Fibroblast of skin of left biceps (primary cell): ENCODE results near the gene MTHFD2.
A peak's percentile ranks its signal among the peaks of the same experiment; 100 is the strongest.
"Not testable (repeated sequence)": the region's sequence is repeated elsewhere in the genome, so short reads cannot be mapped to it uniquely, and the experiment has no call there.

Experiments used
- DNase-seq, 2 experiments: peaks; one replicate each; pipeline ENCODE4 v3.0.0-alpha.2; 2013; ENCODE audit warnings: low read depth in 2 of 2

MTHFD2 gene

GRCh38 chr2:74198461-74199274 is at the start of gene MTHFD2:
TSS of gene MTHFD2 (plus strand) at chr2:74198615. CDS start at chr2:74198642, 27 bp downstream.
- peak; percentile 96 to 97 for DNase-seq

GRCh38 chr2:74149247-74149525 is 49.2 kb upstream of the MTHFD2 start:
- DNase-seq: no peak

- no peak for DNase-seq
Measured at GRCh38 chr2:74149570-74150319, 48.7 kb upstream of the MTHFD2 start.

- no peak for DNase-seq
Measured at GRCh38 chr2:74152954-74153353, 45.5 kb upstream of the MTHFD2 start.

- no peak for DNase-seq
Measured at GRCh38 chr2:74155830-74156229, 42.6 kb upstream of the MTHFD2 start.

- DNase-seq: no peak
Measured at GRCh38 chr2:74162951-74163350, 35.5 kb upstream of the MTHFD2 start.

- no peak for DNase-seq
Measured at GRCh38 chr2:74164761-74165160, 33.7 kb upstream of the MTHFD2 start.

GRCh38 chr2:74168739-74169138 is 29.7 kb upstream of the MTHFD2 start:
- DNase-seq: no peak

- no peak for DNase-seq
Measured at GRCh38 chr2:74174909-74175308, 23.5 kb upstream of the MTHFD2 start.

- DNase-seq: no peak
Measured at GRCh38 chr2:74177696-74178095, 20.7 kb upstream of the MTHFD2 start.

- peak; percentile 93 to 94 for DNase-seq
Measured at GRCh38 chr2:74178211-74179062, 20.0 kb upstream of the MTHFD2 start, which contains the start of gene MOB1A. TSS of gene MOB1A (minus strand) at chr2:74178879. CDS start at chr2:74178674, 205 bp downstream.

- DNase-seq: no peak
Measured at GRCh38 chr2:74179063-74179865, 19.2 kb upstream of the MTHFD2 start.

GRCh38 chr2:74181739-74182138 is 16.7 kb upstream of the MTHFD2 start:
- no peak for DNase-seq

GRCh38 chr2:74183878-74184277 is 14.5 kb upstream of the MTHFD2 start:
- DNase-seq: no peak

GRCh38 chr2:74186038-74186437 is 12.4 kb upstream of the MTHFD2 start:
- no peak for DNase-seq

- DNase-seq: not testable (repeated sequence)
Measured at GRCh38 chr2:74186706-74187105, 11.7 kb upstream of the MTHFD2 start.

- DNase-seq: peak in 1 of 2 experiments; percentile 38
Measured at GRCh38 chr2:74188018-74188601, 10.3 kb upstream of the MTHFD2 start.

- no peak for DNase-seq
Measured at GRCh38 chr2:74188696-74189095, 9.7 kb upstream of the MTHFD2 start.

- DNase-seq: no peak
Measured at GRCh38 chr2:74191596-74192380, 6.6 kb upstream of the MTHFD2 start.

GRCh38 chr2:74194799-74195198 is 3.6 kb upstream of the MTHFD2 start:
- no peak for DNase-seq
